Measurements from ENCODE around the gene ZNF786.

The ZNF786 gene

DNA sequence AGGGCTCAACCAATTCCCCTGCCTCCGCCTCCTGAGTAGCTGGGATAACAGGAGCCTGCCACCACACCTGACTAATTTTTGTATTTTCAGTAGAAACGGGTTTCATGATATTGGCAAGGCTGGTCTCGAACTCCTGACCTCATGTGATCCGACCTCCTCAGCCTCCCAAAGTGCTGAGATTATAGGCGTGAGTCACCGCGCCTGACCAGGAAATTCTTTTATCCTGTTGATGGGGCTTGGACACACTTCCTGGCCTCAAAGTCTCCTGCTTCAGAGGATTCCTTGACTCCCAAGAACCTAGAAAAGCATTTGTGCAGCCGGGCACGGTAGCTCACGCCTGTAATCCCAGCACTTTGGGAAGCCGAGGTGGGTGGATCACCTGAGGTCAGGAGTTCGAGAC lies 19.5 kb upstream of the ZNF786 start:
- no peak for DNase-seq
- Histone ChIP-seq H3K4me2 (ENCODE audit: low read length, poor library complexity, severe bottlenecking) (no peak overlapping the region), H3K9ac (ENCODE audit: low read length) (no peak overlapping the region)

DNA sequence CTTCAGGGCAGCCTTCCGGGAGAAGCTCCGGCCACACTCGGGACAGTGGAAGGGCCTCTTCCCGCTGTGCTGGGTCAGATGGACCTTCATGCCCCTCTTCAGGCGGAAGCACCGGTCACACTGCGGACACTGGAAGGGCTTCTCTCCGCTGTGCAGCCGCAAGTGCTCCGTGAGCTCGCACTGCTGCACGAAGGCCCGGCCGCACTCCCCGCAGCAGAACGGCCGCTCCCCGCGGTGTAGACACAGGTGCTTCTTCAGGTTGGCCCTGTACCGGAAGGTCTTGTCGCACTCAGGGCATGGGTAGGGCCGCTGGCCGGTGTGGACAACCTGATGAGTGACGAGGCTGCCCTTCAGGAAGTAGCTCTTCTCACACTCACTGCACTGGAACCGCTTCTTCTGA lies 14.2 kb upstream of the ZNF786 start:
- no peak overlapping the region for H2BK15ac ChIP-seq (ENCODE audit: low read depth, poor library complexity, severe bottlenecking)
- DNase-seq, result no peak
- H3K23ac ChIP-seq (ENCODE audit: low read length in 2 of 2), result no peak overlapping the region
- H2AK5ac ChIP-seq (ENCODE audit: low read length, severe bottlenecking), result no peak overlapping the region
- H4K91ac ChIP-seq (ENCODE audit: low read length), result no peak overlapping the region
- H2BK5ac ChIP-seq (ENCODE audit: low read depth, low read length, poor library complexity, severe bottlenecking), result no peak overlapping the region
- H2BK12ac ChIP-seq (ENCODE audit: low read length in 2 of 2), result no peak overlapping the region
- no peaks in the 10 kb centered on the region for H3K4me1 ChIP-seq (ENCODE audit: control insufficient read depth, insufficient read depth, low read depth, low read length)
- no peak overlapping the region for H2BK120ac ChIP-seq (ENCODE audit: low read depth, low read length)
- peaks cover 22 to 24% of the 10 kb centered on the region in 2 experiments for H3K36me3 ChIP-seq (ENCODE audit: control insufficient read depth in 1 of 2, insufficient read depth in 2 of 2, low read depth in 1 of 2, low read length in 2 of 2)
- no peak overlapping the region for H3K9ac ChIP-seq (ENCODE audit: low read length)
- H4K8ac ChIP-seq (ENCODE audit: low read length), result no peak overlapping the region
- no peak overlapping the region for H3K18ac ChIP-seq (ENCODE audit: low read depth in 1 of 2, low read length in 2 of 2)
- no peaks in the 10 kb centered on the region for H3K9me3 ChIP-seq (ENCODE audit: control insufficient read depth, low read length)
- no peak overlapping the region for H3K4me2 ChIP-seq (ENCODE audit: low read length, poor library complexity, severe bottlenecking)
- H3K4me3 ChIP-seq (ENCODE audit: insufficient read depth in 1 of 2, low read depth in 1 of 2, low read length in 2 of 2), result no peak overlapping the region
- H3K27ac ChIP-seq (ENCODE audit: low read length, poor library complexity, severe bottlenecking), result no peak overlapping the region
- WGBS, result 93% methylated on average over 25 of the region's 25 CpGs
- no peaks in the 10 kb centered on the region for H3K27me3 ChIP-seq (ENCODE audit: control insufficient read depth in 1 of 2, insufficient read depth in 1 of 2, low read length in 2 of 2)
- no peak overlapping the region for H2AFZ ChIP-seq (ENCODE audit: low read depth, low read length)
- H3K4ac ChIP-seq (ENCODE audit: low read depth in 1 of 2, low read length in 2 of 2), result no peak overlapping the region
- H3K14ac ChIP-seq (ENCODE audit: low read length in 2 of 2), result no peak overlapping the region
- no peaks in the 10 kb centered on the region for H3K79me1 ChIP-seq (replicated peaks; ENCODE audit: low read length, poor library complexity, severe bottlenecking)

More for the DNA sequence above, 19.5 kb upstream of the ZNF786 start:
- H3K36me3 ChIP-seq (ENCODE audit: control insufficient read depth in 1 of 2, insufficient read depth in 2 of 2, low read depth in 1 of 2, low read length in 2 of 2), result peaks cover 8 to 11% of the 10 kb centered on the region in 2 experiments
- no peak overlapping the region for H2BK12ac ChIP-seq (ENCODE audit: low read length in 2 of 2)
- no peak overlapping the region for H3K4me3 ChIP-seq (ENCODE audit: insufficient read depth in 1 of 2, low read depth in 1 of 2, low read length in 2 of 2)
- H3K4ac ChIP-seq (ENCODE audit: low read depth in 1 of 2, low read length in 2 of 2), result no peak overlapping the region
- WGBS, result 94% methylated on average over 10 of the region's 12 CpGs
- H3K27me3 ChIP-seq (ENCODE audit: control insufficient read depth in 1 of 2, insufficient read depth in 1 of 2, low read length in 2 of 2), result no peaks in the 10 kb centered on the region
- no peak overlapping the region for H2BK120ac ChIP-seq (ENCODE audit: low read depth, low read length)
- no peaks in the 10 kb centered on the region for H3K9me3 ChIP-seq (ENCODE audit: control insufficient read depth, low read length)
- no peaks in the 10 kb centered on the region for H3K4me1 ChIP-seq (ENCODE audit: control insufficient read depth, insufficient read depth, low read depth, low read length)
- H3K18ac ChIP-seq (ENCODE audit: low read depth in 1 of 2, low read length in 2 of 2), result no peak overlapping the region
- no peak overlapping the region for H4K91ac ChIP-seq (ENCODE audit: low read length)
- H3K27ac ChIP-seq (ENCODE audit: low read length, poor library complexity, severe bottlenecking), result no peak overlapping the region
- no peak overlapping the region for H3K23ac ChIP-seq (ENCODE audit: low read length in 2 of 2)
- no peak overlapping the region for H2AK5ac ChIP-seq (ENCODE audit: low read length, severe bottlenecking)
- no peak overlapping the region for H2BK5ac ChIP-seq (ENCODE audit: low read depth, low read length, poor library complexity, severe bottlenecking)
- no peak overlapping the region for H2BK15ac ChIP-seq (ENCODE audit: low read depth, poor library complexity, severe bottlenecking)
- no peak overlapping the region for H4K8ac ChIP-seq (ENCODE audit: low read length)
- H3K14ac ChIP-seq (ENCODE audit: low read length in 2 of 2), result no peak overlapping the region
- no peak overlapping the region for H2AFZ ChIP-seq (ENCODE audit: low read depth, low read length)
- no peaks in the 10 kb centered on the region for H3K79me1 ChIP-seq (replicated peaks; ENCODE audit: low read length, poor library complexity, severe bottlenecking)

DNA sequence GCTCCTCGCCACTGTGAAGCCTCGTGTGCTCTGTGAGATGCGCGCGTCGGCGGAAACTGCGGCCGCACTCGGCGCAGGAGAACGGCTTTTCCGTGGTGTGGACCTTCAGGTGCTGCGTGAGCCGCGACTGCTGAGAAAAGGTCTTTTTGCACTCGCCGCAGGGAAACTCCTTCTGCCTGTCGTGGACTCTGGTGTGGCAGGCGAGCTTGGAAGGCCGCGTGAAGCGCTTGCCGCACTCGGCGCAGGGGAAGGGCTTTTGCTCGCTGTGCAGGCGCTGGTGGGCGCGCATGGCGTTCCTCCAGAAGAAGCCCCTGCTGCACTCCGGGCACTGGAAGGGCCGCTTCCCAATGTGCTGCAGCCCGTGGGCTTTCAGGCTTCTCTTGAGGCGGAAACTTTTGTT lies 13.7 kb upstream of the ZNF786 start:
- Histone ChIP-seq H2BK5ac (ENCODE audit: low read depth, low read length, poor library complexity, severe bottlenecking) (no peak overlapping the region), H3K27ac (ENCODE audit: low read length, poor library complexity, severe bottlenecking) (no peak overlapping the region), H2BK15ac (ENCODE audit: low read depth, poor library complexity, severe bottlenecking) (no peak overlapping the region), H2AFZ (ENCODE audit: low read depth, low read length) (no peak overlapping the region), H3K23ac (ENCODE audit: low read length in 2 of 2) (no peak overlapping the region), H4K91ac (ENCODE audit: low read length) (no peak overlapping the region), H3K4me3 (ENCODE audit: insufficient read depth in 1 of 2, low read depth in 1 of 2, low read length in 2 of 2) (no peak overlapping the region), H3K9ac (ENCODE audit: low read length) (no peak overlapping the region), H3K4ac (ENCODE audit: low read depth in 1 of 2, low read length in 2 of 2) (no peak overlapping the region), H2BK12ac (ENCODE audit: low read length in 2 of 2) (no peak overlapping the region), H3K36me3 (ENCODE audit: control insufficient read depth in 1 of 2, insufficient read depth in 2 of 2, low read depth in 1 of 2, low read length in 2 of 2) (peaks cover 22 to 24% of the 10 kb centered on the region in 2 experiments), H3K14ac (ENCODE audit: low read length in 2 of 2) (no peak overlapping the region), H3K18ac (ENCODE audit: low read depth in 1 of 2, low read length in 2 of 2) (no peak overlapping the region), H2AK5ac (ENCODE audit: low read length, severe bottlenecking) (no peak overlapping the region), H3K9me3 (ENCODE audit: control insufficient read depth, low read length) (no peaks in the 10 kb centered on the region), H3K4me1 (ENCODE audit: control insufficient read depth, insufficient read depth, low read depth, low read length) (no peaks in the 10 kb centered on the region), H2BK120ac (ENCODE audit: low read depth, low read length) (no peak overlapping the region), H4K8ac (ENCODE audit: low read length) (no peak overlapping the region), H3K79me1 (replicated peaks; ENCODE audit: low read length, poor library complexity, severe bottlenecking) (no peaks in the 10 kb centered on the region), H3K27me3 (ENCODE audit: control insufficient read depth in 1 of 2, insufficient read depth in 1 of 2, low read length in 2 of 2) (no peaks in the 10 kb centered on the region), H3K4me2 (ENCODE audit: low read length, poor library complexity, severe bottlenecking) (no peak overlapping the region)
- WGBS, result 97% methylated on average over 35 of the region's 35 CpGs
- no peak for DNase-seq

DNA sequence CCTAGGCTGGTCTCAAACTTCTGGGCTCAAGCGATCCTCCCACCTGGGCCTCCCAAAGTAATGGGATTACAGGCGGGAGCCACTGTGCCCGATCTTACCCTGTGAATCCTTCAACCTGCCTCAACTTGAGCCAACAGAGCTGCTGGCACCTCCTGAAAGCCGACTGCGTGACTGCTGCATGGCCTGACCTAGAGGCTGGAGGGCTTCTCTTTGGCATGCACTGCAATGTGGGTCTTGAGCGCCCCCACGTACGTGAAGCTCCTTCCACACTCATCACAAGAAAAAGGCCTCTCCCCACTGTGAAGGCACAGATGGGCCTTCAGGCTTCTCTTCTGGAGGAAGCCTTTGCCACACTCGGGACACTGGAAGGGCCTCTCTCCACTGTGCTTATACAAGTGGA lies 12.9 kb upstream of the ZNF786 start:
- Histone ChIP-seq H2AFZ (ENCODE audit: low read depth, low read length) (no peak overlapping the region), H3K9ac (ENCODE audit: low read length) (no peak overlapping the region), H2BK15ac (ENCODE audit: low read depth, poor library complexity, severe bottlenecking) (no peak overlapping the region), H3K79me1 (replicated peaks; ENCODE audit: low read length, poor library complexity, severe bottlenecking) (no peaks in the 10 kb centered on the region), H3K18ac (ENCODE audit: low read depth in 1 of 2, low read length in 2 of 2) (no peak overlapping the region), H2BK5ac (ENCODE audit: low read depth, low read length, poor library complexity, severe bottlenecking) (no peak overlapping the region), H4K91ac (ENCODE audit: low read length) (no peak overlapping the region), H3K36me3 (ENCODE audit: control insufficient read depth in 1 of 2, insufficient read depth in 2 of 2, low read depth in 1 of 2, low read length in 2 of 2) (peaks cover 22 to 24% of the 10 kb centered on the region in 2 experiments), H3K14ac (ENCODE audit: low read length in 2 of 2) (no peak overlapping the region), H3K9me3 (ENCODE audit: control insufficient read depth, low read length) (no peaks in the 10 kb centered on the region), H4K8ac (ENCODE audit: low read length) (no peak overlapping the region), H2BK120ac (ENCODE audit: low read depth, low read length) (no peak overlapping the region), H3K27me3 (ENCODE audit: control insufficient read depth in 1 of 2, insufficient read depth in 1 of 2, low read length in 2 of 2) (no peaks in the 10 kb centered on the region), H3K4me2 (ENCODE audit: low read length, poor library complexity, severe bottlenecking) (no peak overlapping the region), H3K4me1 (ENCODE audit: control insufficient read depth, insufficient read depth, low read depth, low read length) (no peaks in the 10 kb centered on the region), H3K27ac (ENCODE audit: low read length, poor library complexity, severe bottlenecking) (no peak overlapping the region), H2BK12ac (ENCODE audit: low read length in 2 of 2) (no peak overlapping the region), H3K4ac (ENCODE audit: low read depth in 1 of 2, low read length in 2 of 2) (no peak overlapping the region), H3K23ac (ENCODE audit: low read length in 2 of 2) (no peak overlapping the region), H3K4me3 (ENCODE audit: insufficient read depth in 1 of 2, low read depth in 1 of 2, low read length in 2 of 2) (no peak overlapping the region), H2AK5ac (ENCODE audit: low read length, severe bottlenecking) (no peak overlapping the region)
- no peak for DNase-seq
- WGBS, result 92% methylated on average over 9 of the region's 9 CpGs
